ENCODE measurements around the gene RABGAP1L.

DNA sequence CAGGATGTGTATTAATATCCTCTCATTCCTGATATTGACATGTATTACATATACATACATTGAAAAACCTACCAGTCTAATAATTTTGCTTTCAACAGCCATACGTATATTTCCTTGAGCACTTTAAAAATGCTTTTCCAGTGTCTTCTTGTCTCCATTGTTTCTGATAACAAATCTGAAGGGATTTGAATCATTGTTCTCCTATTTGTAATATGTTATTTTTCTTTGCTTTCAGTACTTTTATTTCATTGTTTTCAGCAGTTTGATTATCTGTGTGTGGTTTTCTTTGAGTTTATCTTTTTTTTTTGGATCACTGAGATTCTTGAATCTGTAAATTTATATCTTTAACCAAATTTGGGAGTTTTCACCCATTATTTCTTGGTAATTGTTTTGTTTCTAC lies 65.3 kb downstream of the RABGAP1L start:
- TF ChIP-seq CTCF (optimal IDR thresholded peaks at IDR 0.05 in 1 of 3, IDR thresholded peaks at IDR 0.05 in 1 of 3, conservative IDR thresholded peaks at IDR 0.05 in 1 of 3; ENCODE audit: extremely low read depth in 1 of 3, insufficient read depth in 2 of 3, low read length in 3 of 3) (no peak), EZH2 (IDR thresholded peaks at IDR 0.05; ENCODE audit: low read length) (no peak)

Data from keratinocyte (primary cell).